Stimulated activated CD4-positive, alpha-beta T cell treated with anti-CD3 and anti-CD28 coated beads, Interleukin-1b, Interleukin-23, amount 100 ng/mL, for 4 hours (primary cell): ENCODE data around the gene AFAP1L1.

Experiments used
- DNase-seq, 2 donors: peaks; one replicate each; pipeline ENCODE4 v3.0.0-alpha.2; 2020; ENCODE audit warnings: low read depth in 2 of 2

Gene AFAP1L1

DNA sequence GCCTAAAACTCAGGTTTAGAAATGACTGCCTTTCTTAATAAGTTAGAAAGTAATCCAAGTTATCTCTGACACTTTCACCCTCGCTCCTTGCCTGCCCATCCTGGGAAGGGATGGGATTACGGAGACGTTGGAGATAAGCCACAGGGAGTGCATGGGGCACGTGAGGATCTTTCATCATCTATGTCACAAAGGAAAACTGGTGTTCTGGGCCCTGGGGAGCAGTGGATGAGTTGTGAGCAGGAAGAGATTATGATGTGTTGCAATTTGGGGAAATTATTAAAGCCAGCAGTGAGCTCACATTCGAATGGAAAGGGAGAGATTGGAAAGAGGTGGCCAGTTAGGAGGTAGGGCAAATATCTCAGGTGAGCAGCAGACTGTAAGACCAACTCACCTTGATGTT lies 12.8 kb downstream of the AFAP1L1 start:
- DNase-seq, result no peak

DNA sequence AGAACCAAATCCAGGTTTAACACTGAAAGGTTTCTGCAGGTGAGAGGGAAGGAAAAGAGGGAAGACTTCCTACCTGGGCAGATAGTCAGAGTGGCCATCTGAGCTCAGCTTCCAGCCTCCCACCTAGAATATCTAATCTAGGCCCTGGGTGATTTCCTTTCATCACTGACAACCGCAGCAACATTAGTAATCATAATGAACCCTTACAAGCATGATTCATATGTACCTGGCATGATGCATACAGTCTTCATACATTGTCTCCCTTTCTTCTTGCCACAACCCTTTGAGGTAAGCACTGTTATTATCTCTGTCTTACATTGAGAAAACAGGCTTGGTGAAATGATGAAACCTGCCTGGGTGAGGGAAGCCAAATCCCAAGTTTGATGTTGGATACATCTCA lies 13.5 kb downstream of the AFAP1L1 start:
- DNase-seq, result no peak

- DNase-seq, result no peak
Observed at GRCh38 chr5:149288436-149288835, 16.8 kb downstream of the AFAP1L1 start.

DNA sequence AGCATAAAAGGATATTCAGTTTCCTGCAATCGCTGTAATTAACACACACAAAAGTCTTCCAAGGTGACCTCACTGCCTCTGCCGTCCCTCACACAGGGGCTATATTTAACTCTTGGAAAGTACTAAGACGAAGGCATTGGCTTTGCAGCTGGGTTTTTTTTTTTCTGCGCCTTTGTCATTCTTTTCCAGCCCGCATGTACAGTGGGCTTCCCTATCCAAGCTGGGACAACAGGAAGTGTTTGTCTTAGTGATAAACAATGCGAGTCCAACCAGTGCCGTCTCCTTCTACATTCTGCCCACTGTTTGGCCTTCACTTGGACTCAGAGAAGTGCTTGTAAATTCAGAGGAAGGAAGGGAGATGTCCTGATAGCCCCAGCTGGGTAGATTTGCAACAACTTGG lies 17.6 kb downstream of the AFAP1L1 start:
- DNase-seq, result no peak

DNA sequence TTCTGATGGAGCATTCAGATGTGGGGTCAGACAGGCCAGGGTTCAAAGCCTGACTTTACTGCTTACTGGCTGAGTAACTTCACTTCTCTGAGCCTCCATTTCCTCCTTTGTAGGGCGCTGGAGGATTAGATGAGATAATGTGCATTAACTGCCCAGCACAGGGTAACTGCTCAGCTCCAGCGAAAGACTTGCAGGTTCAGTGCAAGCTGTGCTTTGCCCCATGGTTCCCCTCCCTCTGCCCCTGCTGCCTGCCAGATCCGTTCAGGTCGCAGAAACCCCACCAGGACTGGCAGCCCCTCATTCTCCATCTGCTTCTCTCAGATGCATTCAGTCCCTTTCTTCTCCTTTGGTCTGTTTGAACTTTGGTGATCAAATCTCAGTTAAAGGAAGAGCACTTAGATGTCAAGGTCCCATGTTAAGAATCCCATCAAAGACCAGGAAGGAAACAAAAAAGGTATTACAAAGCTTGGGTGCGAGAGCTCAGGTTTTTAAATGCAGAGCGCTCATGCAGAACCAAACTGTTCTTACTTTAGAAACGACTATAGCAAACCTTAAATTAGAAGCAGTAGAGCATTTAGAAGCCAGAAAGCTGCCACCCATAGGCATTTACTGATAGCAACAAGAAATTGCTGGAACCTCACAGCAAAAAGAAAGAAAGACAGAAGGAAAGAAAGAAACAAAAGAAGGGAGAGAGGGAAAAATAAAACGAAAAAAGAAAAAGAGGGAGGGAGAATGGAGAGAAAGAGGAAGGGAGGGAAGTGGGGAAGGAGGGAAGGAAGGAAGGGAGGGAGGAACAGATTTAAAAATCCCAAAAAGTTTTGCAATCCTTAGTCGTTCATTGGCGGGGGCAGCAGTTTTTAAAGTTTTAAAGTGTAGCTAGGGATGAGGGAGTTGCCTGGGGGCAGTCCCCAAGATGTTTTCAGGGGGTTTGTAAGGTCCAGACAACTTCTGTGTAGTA lies 23.5 kb downstream of the AFAP1L1 start:
- no peak for DNase-seq

DNA sequence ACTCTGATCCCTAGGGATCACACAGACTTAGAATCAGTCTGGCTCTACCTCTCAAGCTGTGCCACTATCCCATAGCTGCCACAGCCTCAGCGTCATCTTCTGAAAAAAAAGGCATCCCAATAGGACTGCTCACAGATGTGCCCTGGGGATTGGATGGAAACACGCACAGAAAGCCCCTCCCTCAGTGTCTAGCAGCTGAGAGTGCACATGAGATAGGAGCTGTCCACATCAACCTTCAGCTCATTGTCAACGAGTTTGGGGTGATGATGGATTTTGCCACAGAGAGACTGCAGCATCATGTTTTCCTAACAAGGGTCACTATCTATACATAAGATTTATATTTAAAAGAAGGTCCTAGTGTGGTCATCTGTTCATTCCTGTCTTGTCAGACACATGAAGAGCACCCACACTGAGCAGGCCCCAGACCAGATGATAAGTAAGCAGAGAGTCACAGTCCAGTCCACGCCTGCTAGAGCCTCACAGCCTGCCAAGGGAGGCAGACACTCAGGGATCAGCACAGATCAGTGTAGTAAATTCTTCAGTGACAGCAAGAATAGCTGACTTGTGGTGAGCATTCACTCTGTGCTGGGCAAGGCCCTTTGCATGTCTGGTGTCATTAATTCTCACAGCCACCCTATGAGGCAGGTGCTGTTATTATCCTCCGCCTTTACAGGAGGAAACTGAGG lies 25.8 kb downstream of the AFAP1L1 start:
- DNase-seq, result no peak

DNA sequence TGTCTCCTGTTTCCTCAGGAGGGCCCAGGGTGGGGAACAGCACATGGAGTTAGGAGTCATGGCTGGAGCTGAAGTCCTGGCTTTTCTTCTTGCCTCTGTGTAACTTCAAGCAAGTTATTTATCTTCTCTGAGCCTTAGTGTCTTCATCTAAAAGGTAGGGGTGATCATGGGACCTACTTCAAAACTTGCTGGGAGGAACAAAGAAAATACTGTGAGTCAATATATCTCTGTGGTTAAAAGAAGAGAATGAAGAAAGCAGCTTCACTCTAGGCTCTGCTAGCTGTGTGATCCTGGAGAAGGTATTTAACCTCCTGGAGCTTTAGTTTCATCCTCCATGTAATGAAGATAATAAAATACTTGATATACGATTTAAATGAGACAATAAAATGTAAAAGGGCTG lies 26.5 kb downstream of the AFAP1L1 start:
- DNase-seq, result no peak

GRCh38 chr5:149298842-149299404 lies 27.3 kb downstream of the AFAP1L1 start:
- no peak for DNase-seq

GRCh38 chr5:149299451-149300054 lies 27.9 kb downstream of the AFAP1L1 start:
- DNase-seq, result no peak

GRCh38 chr5:149300441-149300840 lies 28.8 kb downstream of the AFAP1L1 start:
- no peak for DNase-seq

DNA sequence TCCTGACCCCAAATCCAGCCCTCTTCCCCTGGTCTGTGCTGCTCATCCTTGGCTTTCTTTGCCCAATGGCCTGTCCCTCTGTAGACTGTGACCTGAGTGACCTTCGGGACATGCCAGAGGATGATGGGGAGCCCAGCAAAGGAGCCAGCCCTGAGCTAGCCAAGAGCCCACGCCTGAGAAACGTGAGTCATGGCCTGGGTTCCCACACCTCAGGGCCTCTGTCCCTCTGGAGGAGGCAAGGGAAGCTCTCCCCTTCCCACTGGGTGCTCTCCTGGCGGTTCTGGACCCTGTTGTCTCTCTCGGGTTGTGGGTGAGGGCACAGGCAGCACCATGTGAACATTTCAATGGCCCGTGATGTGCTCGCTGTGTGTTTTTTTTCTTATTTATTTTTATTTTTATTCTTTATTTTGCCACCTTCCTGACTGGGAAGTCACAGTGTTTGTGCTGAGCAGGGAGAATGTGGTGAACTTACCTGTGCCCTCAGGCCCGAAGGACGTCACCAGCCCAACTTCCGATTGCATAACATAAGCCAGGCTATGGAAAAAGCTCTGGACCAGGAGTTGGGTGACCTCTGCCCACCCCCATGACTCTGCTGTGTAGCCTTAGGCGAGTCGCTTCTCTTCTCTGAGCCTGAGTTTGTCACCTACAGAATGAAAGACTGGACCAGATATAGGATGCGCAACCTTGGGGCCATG lies 29.5 kb downstream of the AFAP1L1 start:
- DNase-seq, result no peak

GRCh38 chr5:149301744-149302380 lies 30.2 kb downstream of the AFAP1L1 start:
- DNase-seq, result no peak

- DNase-seq, result no peak
Observed at GRCh38 chr5:149302641-149303040, 31.0 kb downstream of the AFAP1L1 start.

- DNase-seq, result no peak
Observed at GRCh38 chr5:149303210-149303609, 31.6 kb downstream of the AFAP1L1 start.

- no peak for DNase-seq
Observed at GRCh38 chr5:149304195-149305078, 32.8 kb downstream of the AFAP1L1 start.

DNA sequence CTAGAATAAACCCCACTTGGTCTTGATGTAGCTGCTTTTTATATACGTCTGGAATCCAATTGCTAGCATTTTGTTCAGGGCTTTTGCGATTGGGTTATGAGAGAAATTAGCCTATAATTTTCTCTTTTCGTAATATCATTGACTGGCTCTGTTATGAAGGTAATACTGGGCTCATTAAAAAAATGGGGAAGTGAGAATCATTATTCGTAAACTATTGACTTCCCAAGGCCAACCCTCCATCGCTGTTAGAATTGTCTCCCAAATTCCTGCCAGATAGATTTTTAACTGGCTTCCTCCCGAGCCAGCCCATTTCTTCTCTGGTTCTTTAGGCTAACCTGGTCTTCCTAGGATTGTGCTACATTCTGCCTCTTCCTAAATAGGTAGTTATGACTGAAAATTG lies 37.7 kb downstream of the AFAP1L1 start:
- DNase-seq, result no peak

DNA sequence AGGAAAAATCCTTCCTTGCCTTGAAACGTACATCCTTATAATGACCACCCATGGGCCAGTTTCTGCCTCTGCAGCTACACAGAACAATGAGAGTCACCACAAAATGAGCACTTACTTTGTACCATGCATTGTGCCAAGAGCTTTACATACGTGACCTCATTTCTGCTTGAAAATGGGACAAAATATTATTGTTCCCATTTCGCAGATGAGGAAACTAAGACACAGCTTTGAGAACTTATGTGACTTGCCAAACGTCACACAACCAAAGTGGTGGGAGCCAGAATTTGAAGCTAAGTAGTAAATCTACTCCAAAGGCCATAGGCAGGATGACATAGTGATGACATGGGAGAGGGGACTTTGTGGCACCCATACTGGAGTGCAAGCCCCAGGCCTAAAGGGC lies 38.8 kb downstream of the AFAP1L1 start:
- no peak for DNase-seq

DNA sequence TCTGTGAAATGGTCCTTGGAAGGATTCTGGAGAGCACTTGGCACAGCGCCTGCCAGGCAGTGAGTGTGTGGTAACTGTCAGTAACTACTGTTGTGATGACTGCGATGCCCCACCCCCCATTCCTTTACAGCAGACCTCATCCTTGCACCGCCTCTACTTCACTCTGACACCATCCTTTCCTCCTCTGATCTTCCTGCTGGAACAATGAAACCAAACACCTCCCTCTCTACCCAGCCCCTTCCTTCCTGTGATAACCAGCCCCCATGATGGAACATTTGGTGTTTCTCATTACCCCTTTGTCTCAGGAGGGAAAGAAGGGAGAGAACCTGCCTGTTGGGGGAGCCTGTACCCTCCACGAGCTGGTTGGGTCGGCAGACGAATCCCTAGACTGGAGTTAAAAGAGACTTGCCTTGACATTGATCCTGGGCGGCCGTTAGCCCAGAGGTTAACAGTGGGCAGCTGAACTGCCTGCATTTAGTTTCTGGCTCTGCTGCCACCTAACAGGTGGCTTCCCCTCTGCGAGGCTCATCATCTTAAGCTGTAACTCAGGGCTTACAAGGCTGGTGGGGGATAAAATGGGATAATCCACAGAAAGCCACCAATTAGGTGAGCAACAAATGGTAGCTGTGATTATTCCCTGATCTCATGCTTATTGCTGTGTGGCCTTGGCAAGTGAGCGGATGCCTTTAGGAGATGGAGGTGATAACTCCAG lies 39.4 kb downstream of the AFAP1L1 start:
- no peak for DNase-seq

DNA sequence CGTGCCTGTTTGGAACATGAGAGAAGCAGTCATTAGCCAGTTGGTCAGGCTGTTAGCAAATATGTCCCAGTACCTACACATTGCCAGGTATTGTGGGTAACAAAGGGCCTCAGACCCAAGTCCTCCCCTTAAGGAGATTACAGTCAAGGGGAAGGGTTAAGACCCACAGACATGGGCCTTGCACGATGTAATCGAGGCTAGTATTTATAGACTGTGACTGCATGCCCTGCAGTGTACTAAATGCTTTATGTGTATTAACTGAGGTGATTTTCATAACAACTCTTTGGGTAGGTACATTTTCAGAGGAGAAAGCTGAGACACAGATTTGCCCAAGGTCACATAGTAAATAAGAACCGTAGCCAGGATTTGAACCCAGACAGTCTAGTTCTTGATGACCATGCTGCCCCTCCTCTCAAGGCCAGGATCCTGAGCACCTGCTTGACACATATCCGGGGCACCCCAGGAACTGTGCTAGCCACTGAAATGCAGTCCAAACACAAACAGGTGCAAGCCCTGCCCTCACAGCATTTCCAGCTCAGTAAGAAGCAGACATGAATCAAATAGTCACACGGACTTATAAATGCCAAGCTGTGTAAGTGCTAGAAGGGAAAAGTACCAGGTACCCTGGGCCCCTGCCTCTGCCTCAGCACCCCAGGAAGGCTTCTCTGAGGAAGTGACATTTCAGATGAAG lies 41.6 kb downstream of the AFAP1L1 start:
- DNase-seq, result no peak
